ACHN (cell line): ENCODE results near the gene THAP6.
"Not testable (repeated sequence)": the region's sequence is repeated elsewhere in the genome, so short reads cannot be mapped to it uniquely, and the experiment has no call there.

ENCODE experiments used
- DNase-seq: peaks from one replicate; pipeline ENCODE4 v3.0.0-alpha.2; 2015
- in situ Hi-C: cut with HindIII; loops from 2 replicates; pipeline ENCODE4 v1.10.0; 2017; ENCODE audit warnings: low sequenced_read_pairs, low pct_ligation_motif_present, low pct_unique_long_range_greater_than_20kb

THAP6 gene

GRCh38 chr4:75514131-75514948, at the start of gene THAP6, which contains the start of gene RCHY1:
TSS of gene THAP6 (plus strand) at chr4:75514473. CDS start at chr4:75515453, 980 bp downstream.
TSS of gene RCHY1 (minus strand) at chr4:75514403. CDS start at chr4:75514286, 117 bp downstream.
- peak; percentile 97 for DNase-seq
- in situ Hi-C loops, result no loop called here

- in situ Hi-C loops, result no loop called here
- DNase-seq, result no peak
Measured at GRCh38 chr4:75469896-75470295, 44.4 kb upstream of the THAP6 start.

GRCh38 chr4:75470738-75471137, 43.5 kb upstream of the THAP6 start:
- in situ Hi-C loops, result no loop called here
- DNase-seq, result no peak

GRCh38 chr4:75477201-75477600, 37.1 kb upstream of the THAP6 start:
- DNase-seq, result no peak
- in situ Hi-C loops, result no loop called here

GRCh38 chr4:75484190-75484589, 30.1 kb upstream of the THAP6 start:
- in situ Hi-C loops, result no loop called here
- DNase-seq, result no peak

GRCh38 chr4:75490155-75490554, 24.1 kb upstream of the THAP6 start:
- in situ Hi-C loops, result no loop called here
- peak; percentile 62 for DNase-seq

- in situ Hi-C loops, result no loop called here
- peak; percentile 17 for DNase-seq
Measured at GRCh38 chr4:75494563-75494962, 19.7 kb upstream of the THAP6 start.

GRCh38 chr4:75495476-75495875, 18.8 kb upstream of the THAP6 start:
- in situ Hi-C loops, result no loop called here
- DNase-seq, result no peak

GRCh38 chr4:75496406-75496805, 17.9 kb upstream of the THAP6 start:
- in situ Hi-C loops, result no loop called here
- no peak for DNase-seq

- DNase-seq, result no peak
- in situ Hi-C loops, result no loop called here
Measured at GRCh38 chr4:75497133-75497532, 17.1 kb upstream of the THAP6 start.

- DNase-seq, result no peak
- in situ Hi-C loops, result no loop called here
Measured at GRCh38 chr4:75498041-75498440, 16.2 kb upstream of the THAP6 start.

- in situ Hi-C loops, result no loop called here
Measured at GRCh38 chr4:75499900-75500299, 14.4 kb upstream of the THAP6 start.

GRCh38 chr4:75502671-75503070, 11.6 kb upstream of the THAP6 start:
- no peak for DNase-seq

More at GRCh38 chr4:75499900-75500299, 14.4 kb upstream of the THAP6 start:
- no peak for DNase-seq

GRCh38 chr4:75505630-75506029, 8.6 kb upstream of the THAP6 start:
- DNase-seq, result no peak
- in situ Hi-C loops, result no loop called here

More at GRCh38 chr4:75502671-75503070, 11.6 kb upstream of the THAP6 start:
- in situ Hi-C loops, result no loop called here

- DNase-seq, in situ Hi-C loops: not testable (repeated sequence)
Measured at GRCh38 chr4:75509592-75509991, 4.7 kb upstream of the THAP6 start.

GRCh38 chr4:75511841-75512240, 2.4 kb upstream of the THAP6 start:
- in situ Hi-C loops, result no loop called here

GRCh38 chr4:75512386-75513211, 1.7 kb upstream of the THAP6 start:
- in situ Hi-C loops, result no loop called here
- DNase-seq, result peak; percentile 70

More at GRCh38 chr4:75511841-75512240, 2.4 kb upstream of the THAP6 start:
- no peak for DNase-seq

- in situ Hi-C loops, result no loop called here
- peak; percentile 10 for DNase-seq
Measured at GRCh38 chr4:75513526-75514130, 645 bp upstream of the THAP6 start.
